ENCODE results near the gene GFRA1. TPM values are rescaled to one million over a fixed set of nuclear protein-coding genes. Genes with fewer than 3 reads are reported as not detected.

Gene GFRA1
- total and polyA plus RNA-seq, 2 of the 8 experiments (the other 6 are each of a cell fraction or from before 2014, with no cell fraction given) = 1.1 to 2.0 TPM

- peak in 1 of 2 experiments; percentile 33 for DNase-seq (ENCODE audit: low read depth in 1 of 2, low spot score in 2 of 2)
- WGBS, 2 experiments (ENCODE audit: extremely low coverage in 1 of 2, insufficient coverage in 1 of 2, insufficient read length in 1 of 2, insufficient replicate concordance in 2 of 2, low coverage in 1 of 2, low lambda C conversion rate in 2 of 2, missing lambda C conversion rate in 1 of 2) = 63% methylated on average over 4 of the region's 5 CpGs; no CpG with 5 or more reads in 1 of the 2 experiments
- no peak overlapping the region; a peak in 1 of 4 replicates for H3K4me2 ChIP-seq (ENCODE audit: insufficient read depth in 1 of 2, low read depth in 2 of 2, low read length in 2 of 2)
- no peak for TF ChIP-seq JUND (IDR thresholded peaks at IDR 0.05; ENCODE audit: low read length)
- no peak for TF ChIP-seq TCF12 (IDR thresholded peaks at IDR 0.05; ENCODE audit: low read depth, low read length)
- no peak for TF ChIP-seq EZH2 (IDR thresholded peaks at IDR 0.05; ENCODE audit: low read depth, low read length, severe bottlenecking)
- no peak for TF ChIP-seq HDAC2 (IDR thresholded peaks at IDR 0.05; ENCODE audit: borderline replicate concordance in 1 of 2, low read depth in 2 of 2, low read length in 2 of 2)
- no peak for TF ChIP-seq SP4 (IDR thresholded peaks at IDR 0.05; ENCODE audit: low read length)
- no peak for TF ChIP-seq CTBP2 (IDR thresholded peaks at IDR 0.05; ENCODE audit: borderline replicate concordance, insufficient read depth, insufficient read length, low read length)
- TF ChIP-seq SAP30 (IDR thresholded peaks at IDR 0.05; ENCODE audit: insufficient read depth, insufficient replicate concordance, low read length) = no peak
- TF ChIP-seq NANOG (IDR thresholded peaks at IDR 0.05; ENCODE audit: insufficient read depth, low read depth, low read length, poor library complexity, severe bottlenecking) = no peak
- TF ChIP-seq ATF3 (IDR thresholded peaks at IDR 0.05; ENCODE audit: insufficient read depth, low read depth, low read length) = no peak
- TF ChIP-seq RBBP5 (IDR thresholded peaks at IDR 0.05; ENCODE audit: borderline replicate concordance, low read depth, low read length) = no peak
- no peak for TF ChIP-seq SRF (IDR thresholded peaks at IDR 0.05; ENCODE audit: low read depth, low read length)
Measured at GRCh38 chr10:116115036-116115641, 157.9 kb downstream of the GFRA1 start.

More at GRCh38 chr10:116115036-116115641, 157.9 kb downstream of the GFRA1 start:
- no peak for FAIRE-seq
- Histone ChIP-seq H3K79me2 (ENCODE audit: control insufficient read depth in 1 of 2, insufficient read depth in 2 of 2, low read length in 2 of 2) (no peaks in the 10 kb centered on the region), H3K27ac (ENCODE audit: low read depth, low read length) (no peak overlapping the region), H4K91ac (replicated peaks; ENCODE audit: insufficient read length, low read length) (no peak overlapping the region), H3K18ac (ENCODE audit: extremely low read depth, low read length) (no peak overlapping the region), H2BK120ac (replicated peaks; ENCODE audit: low read depth, low read length) (no peak overlapping the region), H3K56ac (replicated peaks; ENCODE audit: insufficient read length, low read depth, low read length) (no peak overlapping the region), H2AK5ac (ENCODE audit: low read depth, low read length) (no peak overlapping the region), H4K20me1 (replicated peaks in 1 of 2; ENCODE audit: control insufficient read depth in 1 of 2, insufficient read depth in 2 of 2, low read length in 2 of 2) (no peaks in the 10 kb centered on the region), H2BK20ac (ENCODE audit: low read length) (no peak overlapping the region; the same call in 1 of the 2 replicates), H4K5ac (ENCODE audit: insufficient read length, low read depth, low read length) (no peak overlapping the region), H3K27me3 (replicated peaks in 1 of 4; ENCODE audit: control insufficient read depth in 3 of 4, extremely low read depth in 1 of 4, insufficient read depth in 3 of 4, low read length in 3 of 4) (peaks cover 0 to 4% (median 0%) of the 10 kb centered on the region in 4 experiments; a peak in 1 of 7 replicates), H3K4ac (replicated peaks; ENCODE audit: insufficient read length, low read depth, low read length) (no peak overlapping the region), H2BK12ac (ENCODE audit: low read depth, low read length) (no peak overlapping the region), H2BK5ac (ENCODE audit: low read depth, low read length) (peak overlapping the region; percentile 24; the same call in 1 of the 2 replicates), H3K23ac (ENCODE audit: insufficient read length) (no peak overlapping the region), H3K9me3 (ENCODE audit: insufficient read depth in 2 of 2, low read depth in 1 of 2, low read length in 1 of 2) (no peaks in the 10 kb centered on the region; a peak in 1 of 4 replicates), H3K79me1 (ENCODE audit: low read depth, low read length) (no peaks in the 10 kb centered on the region), H3K9ac (replicated peaks in 1 of 4; ENCODE audit: extremely low read depth in 1 of 4, low read depth in 3 of 4, low read length in 3 of 4) (no peak overlapping the region), H4K8ac (ENCODE audit: extremely low read depth, insufficient read depth, low read length) (no peak overlapping the region), H3K23me2 (ENCODE audit: low read depth, low read length) (no peaks in the 10 kb centered on the region; the same call in 1 of the 2 replicates), H3K14ac (ENCODE audit: insufficient read length) (no peak overlapping the region), H2AFZ (ENCODE audit: low read length) (0 out of 2 replicates have a peak overlapping the region, but pooled peaks have one; percentile 58), H3K4me1 (replicated peaks in 1 of 4; ENCODE audit: control insufficient read depth in 3 of 4, insufficient read depth in 4 of 4, low read length in 3 of 4) (peaks cover 0 to 6% (median 0%) of the 10 kb centered on the region in 4 experiments; a peak in 4 of 7 replicates), H3K4me3 (ENCODE audit: extremely low read depth in 1 of 4, insufficient read depth in 2 of 4, low read depth in 3 of 4, low read length in 4 of 4) (no peak overlapping the region), H3K36me3 (ENCODE audit: control insufficient read depth in 2 of 4, insufficient read depth in 4 of 4, low read length in 3 of 4) (no peaks in the 10 kb centered on the region), H2BK15ac (ENCODE audit: low read length) (no peak overlapping the region)
- ChIA-PET POLR2A (ENCODE audit: partially characterized antibody) (no interaction called here), CTCF (ENCODE audit: partially characterized antibody) (interaction anchor here (0.9 kb wide), 1 partner anchor 43 kb away, joined by 3 read pairs; no protein-coding TSS in a partner anchor)
